HUDEP-2 (cell line): ENCODE results near the gene KCNK2.

Source experiments
- DNase-seq, 76 experiments: peaks; one replicate each; lab custom pipeline; 2025; ENCODE audit not compliant: unreplicated experiment in 76 of 76; lab: John Stamatoyannopoulos, UW

The KCNK2 gene, protein sequence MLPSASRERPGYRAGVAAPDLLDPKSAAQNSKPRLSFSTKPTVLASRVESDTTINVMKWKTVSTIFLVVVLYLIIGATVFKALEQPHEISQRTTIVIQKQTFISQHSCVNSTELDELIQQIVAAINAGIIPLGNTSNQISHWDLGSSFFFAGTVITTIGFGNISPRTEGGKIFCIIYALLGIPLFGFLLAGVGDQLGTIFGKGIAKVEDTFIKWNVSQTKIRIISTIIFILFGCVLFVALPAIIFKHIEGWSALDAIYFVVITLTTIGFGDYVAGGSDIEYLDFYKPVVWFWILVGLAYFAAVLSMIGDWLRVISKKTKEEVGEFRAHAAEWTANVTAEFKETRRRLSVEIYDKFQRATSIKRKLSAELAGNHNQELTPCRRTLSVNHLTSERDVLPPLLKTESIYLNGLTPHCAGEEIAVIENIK

DNA sequence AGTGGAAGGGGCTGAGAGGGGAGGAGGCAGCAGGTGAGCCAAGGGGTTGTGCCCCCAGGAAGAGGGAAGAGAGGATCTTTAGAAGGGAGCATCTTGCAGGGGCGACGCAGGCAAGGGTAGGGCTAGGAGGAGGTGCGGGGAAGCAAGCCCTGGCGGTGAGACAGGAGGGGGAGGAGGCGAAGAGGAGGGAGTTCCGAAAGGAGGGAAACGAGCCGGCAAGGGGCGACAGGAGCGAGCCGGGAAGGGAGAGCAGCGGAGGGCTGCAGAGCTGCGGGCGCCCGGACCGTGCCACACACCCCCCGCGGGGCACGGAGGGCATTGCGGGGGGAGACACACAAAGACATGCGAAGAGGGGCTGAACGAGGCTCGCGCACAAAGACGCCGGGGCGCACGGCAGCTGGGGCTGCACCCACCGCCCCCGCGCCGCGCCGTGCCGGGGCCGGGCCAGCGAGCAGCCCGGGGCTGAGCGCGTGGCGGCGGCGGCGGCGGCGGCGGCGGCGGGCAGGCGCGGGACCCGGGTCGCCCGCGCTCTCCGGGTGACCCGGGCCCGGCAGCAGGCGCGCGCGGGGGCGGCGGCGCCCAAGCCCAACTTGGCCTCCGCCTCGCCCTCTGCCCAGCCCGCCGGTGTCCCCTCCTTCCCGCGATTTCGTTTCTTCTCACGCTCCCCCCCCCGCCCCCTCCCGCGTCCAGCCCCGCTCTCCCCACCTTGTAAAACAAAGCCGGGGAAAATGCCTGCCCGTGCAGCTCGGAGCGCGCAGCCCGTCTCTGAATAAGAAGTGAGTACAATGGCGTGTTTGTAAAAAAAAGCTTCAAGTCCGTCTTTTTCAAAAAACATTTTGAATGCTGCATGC is at the start of gene KCNK2:
KCNK2 (plus strand) TSS at position 206 of the 851 bp plus-strand sequence. CDS start 649 bp downstream, outside the sequence.
- no peak for DNase-seq

DNA sequence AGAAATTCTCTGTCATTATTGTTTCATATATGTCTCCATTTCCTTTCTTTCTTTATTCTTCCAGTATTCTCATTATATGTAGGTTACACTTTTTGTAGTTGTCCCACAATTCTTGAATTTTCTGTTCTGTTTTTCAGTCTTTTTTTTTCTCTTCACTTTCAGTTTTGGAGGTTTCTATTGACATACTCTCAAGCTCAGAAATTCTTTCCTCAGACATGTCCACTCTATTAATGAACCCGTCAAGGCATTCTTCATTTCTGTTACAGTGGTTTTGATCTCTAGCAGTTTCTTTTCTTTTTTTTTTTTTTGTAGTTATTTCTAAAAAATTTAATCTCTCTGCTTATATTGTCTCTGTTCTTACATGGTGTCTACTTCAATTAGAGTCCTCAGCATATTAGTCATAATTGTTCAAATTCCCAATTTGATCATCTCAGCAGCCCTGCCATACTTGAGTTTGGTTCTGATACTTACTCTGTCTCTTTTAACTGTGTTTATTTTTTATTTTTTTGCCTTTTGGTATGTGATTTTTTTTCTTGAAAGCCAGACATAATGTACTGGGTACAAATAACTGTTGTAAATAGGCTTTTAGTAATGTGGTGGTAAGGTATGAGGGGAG is 49.5 kb upstream of the KCNK2 start:
- DNase-seq = no peak

DNA sequence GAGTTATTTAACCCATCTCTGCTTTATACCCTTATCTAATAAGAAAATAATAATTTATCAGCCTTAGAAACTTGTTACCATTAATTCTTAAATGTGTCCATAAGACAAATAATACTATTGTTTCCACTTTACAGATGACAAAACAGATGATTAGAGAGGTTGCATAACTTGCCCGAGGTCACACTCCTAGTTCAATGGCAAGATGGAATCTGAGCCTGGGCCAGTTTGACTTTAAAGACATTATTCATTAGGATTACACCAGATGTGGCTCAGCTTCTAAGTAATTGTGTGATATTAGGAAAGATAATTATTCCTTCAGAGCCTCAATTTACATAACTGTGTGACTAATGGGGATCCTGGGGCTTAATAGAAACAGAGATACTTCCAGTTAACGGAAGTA is 42.3 kb upstream of the KCNK2 start:
- no peak for DNase-seq

DNA sequence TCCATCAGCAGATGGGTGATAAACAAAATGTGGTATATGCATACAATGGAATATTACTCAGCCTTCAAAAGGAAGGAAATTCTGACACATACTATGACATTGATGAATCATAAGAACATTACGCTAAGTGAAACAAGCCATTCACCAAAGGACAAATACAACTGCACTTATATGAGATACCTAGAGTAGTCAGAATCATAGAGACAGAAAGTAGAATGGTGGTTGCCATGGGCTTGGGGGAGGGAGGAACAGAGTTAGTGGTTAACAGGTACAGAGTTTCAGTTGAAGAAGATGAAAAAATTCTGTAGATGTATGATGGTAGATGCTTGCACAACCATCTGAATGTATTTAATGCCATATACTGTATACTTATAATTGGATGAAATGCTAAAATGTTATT is 39.1 kb upstream of the KCNK2 start:
- no peak for DNase-seq

DNA sequence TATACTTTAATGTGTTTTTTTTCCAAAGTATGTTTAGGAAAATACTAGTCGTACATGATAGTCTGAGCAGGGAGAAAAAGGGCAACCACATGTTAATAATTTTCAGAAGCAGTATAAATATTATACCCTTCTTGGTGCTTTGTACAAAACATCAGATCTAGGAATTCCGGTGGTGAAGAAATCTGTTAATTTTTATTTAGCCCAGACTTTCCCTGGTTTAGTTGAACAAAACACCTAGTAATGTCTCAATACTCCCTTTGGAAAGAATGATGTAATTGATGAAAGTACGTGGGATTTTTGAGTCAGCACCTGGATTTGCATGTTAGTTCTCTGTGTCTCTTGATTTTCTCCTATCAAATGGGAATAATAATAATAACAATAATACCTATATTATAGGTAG is 38.4 kb upstream of the KCNK2 start:
- no peak for DNase-seq

DNA sequence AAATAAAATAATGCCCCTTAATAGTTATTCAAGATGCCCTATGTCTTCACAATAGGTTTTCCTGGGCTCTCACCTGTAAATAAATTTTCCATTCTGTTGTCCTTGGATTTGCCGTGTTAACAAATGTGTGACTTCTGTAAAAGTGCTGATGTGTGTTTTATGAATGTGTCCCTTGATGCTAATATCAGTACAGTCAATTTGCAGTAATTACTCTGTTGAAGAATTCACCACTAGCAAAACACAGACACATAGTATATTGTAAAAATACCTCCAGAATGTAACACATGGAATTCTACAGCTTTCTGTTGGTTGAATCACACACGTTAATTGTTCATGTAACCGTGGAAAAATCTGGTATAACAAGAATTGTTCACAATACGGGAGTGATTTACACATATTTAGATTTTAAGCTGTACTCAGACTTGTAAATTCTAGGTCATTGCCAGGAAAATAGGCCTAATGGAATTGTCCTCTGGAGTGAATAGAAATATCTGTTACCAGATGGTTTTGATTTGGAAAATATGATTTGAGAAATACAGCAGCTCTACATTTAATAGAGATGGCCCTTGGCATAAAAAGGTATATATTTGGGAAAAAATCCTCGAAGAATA is 36.7 kb upstream of the KCNK2 start:
- no peak for DNase-seq

DNA sequence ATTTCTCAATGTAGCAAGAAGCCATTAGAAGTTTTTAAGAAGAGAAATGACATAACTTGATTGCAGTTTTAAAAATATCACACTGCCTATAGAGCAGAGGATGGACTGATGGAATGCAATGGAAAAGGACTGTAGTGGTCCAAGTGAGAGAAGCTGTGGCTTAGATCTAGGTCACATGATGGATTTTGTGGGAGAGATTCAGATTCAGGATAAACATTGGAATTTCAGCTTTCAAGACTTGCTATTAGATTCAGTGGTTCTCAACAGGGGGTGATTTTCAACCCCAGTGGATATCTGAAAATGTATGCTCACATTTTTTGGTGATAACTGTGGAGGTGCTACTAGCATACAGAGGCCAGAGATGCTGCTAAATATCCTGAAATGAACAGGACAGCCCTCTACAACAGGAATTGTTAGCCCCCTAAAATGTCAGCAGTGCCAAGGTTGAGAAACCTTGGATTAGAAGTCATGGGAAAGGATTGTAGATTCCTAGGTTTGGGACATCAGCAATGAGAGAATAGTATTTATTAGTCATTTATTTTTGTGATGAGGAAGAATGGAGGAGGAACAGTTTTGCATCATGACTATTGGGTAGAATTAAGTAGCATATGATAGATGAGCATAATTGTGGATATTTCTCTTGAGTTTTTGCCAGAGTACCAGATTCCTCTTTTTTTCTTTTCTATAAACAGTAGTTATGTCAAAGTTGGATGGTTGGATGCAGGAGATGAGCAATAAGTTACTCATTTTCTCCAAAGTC is 30.1 kb upstream of the KCNK2 start:
- DNase-seq = no peak

DNA sequence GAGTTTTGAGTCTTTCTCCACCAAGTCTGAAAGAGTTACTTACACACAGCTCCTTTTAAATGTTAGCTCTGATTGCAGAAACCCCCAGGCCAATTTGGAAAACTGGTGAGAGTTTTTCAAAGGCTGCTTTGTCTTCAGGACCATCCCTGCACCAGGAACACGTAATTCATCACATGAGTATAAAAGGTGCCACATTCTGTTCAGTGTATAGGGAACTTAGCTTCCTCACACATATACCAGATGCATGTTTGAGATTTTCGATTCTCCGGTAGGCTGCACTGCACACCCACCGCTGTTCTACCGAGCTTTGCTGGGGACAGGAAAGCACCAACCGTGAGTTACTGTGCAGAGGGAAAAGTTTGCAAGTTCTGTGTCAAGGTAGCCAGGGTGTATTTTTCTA is 28.3 kb upstream of the KCNK2 start:
- DNase-seq = no peak

DNA sequence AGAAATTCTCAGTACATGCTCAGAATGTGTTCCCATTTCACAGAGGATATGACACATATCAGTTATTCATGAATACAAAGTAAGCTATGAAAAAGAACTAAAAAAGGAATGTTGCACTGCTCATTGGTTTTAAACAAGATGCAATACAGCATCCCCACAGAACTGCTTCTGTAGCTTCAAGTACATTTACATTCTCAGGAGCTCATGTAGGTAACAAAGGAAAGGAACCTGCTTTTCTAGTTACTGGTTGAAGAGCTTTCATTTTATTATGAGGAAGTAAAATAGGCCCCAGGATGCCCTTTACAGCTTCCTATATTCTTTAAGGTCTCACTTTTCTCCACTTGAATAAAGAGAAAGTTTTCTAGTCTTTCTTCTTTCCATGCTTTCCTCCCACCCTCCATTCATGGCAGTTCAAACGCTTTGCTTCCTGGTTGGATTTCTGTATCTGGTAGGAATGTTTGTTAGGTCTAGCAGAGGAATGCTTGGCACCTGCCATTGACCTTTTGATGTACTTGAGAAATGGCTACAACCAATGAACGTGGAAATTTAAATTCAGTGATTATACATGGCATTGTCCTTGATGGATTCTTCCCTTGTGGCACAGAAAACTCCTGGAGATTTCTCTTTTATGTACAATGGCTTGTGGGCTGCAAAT is 27.1 kb upstream of the KCNK2 start:
- no peak for DNase-seq

DNA sequence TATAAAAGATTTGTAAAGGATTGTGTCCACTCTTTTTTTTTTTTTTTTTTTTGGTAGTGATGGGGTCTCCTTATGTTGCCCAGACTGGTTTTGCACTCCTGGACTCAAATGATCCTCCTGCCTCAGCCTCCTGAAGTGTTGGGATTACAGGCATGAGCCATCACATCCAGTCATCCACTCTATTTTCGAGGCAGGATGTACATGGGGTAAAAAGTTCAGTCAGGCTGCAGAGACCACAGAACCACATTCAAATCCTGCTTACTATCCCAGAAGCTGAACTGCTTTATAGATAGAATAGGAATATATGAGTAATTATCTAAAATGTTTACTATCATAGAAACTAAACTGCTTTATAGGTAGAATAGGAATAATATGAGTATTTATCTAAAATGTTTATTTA is 26.0 kb upstream of the KCNK2 start:
- DNase-seq = no peak

DNA sequence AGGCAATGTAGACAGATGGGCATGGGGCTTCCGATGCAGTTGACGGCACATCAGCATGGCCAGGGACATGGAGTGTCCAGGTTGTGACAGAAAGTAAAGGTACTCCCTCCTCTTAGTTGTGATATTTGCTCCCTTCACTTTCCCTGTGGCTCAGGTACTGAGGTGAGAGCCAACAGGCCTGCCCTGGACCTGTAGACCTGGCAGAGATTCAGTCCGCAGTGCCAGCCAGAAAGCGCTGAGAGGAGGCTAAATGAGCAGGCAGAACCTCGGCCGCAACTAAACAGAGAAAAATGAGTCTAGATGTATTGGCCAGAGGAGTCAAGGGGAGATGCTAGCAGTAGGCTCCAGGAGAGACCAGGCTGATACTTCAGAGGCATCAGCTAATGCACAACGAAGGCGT is 22.6 kb upstream of the KCNK2 start:
- no peak for DNase-seq

DNA sequence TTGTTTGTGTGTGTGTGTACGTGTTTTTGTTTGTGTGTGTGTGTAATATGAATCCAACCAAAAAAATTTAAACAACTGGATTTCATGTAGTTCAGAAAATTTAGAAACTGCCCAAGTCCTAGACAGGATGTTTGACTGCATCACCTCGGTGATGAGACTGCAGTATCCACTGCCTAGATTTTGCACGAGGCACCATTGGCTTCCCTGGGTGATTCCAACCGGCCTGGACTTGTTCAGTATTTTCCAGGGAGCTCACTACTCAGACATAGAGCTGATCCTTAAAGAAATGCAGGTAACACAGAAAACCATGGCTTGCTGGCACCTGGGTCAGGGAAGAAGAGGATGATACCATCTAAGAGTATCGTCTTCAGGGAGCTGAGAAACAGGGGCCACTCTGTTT is 18.2 kb upstream of the KCNK2 start:
- DNase-seq = no peak

DNA sequence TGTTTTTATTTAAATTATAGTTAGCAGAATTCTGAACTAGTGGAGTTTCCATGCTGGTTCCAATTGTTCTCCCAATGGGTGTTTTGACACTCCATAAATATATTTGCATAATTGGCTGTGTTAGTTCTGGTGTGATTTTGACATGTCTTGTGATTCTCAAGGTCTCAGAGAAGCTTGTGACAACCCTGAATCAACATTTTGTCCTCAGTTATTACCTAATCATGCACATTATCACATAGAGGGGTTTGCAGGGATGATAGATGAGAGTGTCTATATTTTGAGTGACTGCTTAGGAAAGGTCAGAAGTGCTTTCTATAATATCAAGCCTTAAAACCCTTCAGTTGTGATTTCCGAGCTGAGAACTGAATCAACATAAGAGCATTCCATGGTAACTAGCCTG is 11.5 kb upstream of the KCNK2 start:
- no peak for DNase-seq

DNA sequence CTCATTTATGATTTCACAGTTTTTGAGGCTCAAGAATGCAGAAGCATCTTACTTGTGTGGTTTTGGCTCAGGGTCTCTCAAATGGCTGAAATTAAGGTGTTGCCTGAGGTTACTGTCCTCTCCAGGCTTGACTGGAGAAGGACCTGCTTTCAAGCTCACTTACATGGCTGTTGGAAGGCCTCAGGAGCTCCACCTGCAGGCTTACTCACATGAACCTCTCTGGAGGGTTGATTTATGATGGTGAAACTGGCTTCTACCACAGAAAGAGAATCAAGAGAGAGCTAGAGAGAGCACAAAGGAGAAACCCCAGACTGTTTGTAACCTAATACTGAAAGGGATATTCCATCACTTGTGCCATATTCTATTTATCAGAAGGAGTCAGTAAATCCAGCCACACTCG is 6.2 kb upstream of the KCNK2 start:
- DNase-seq = peak in 27 of 76 experiments; percentile 1 to 47 (median 11)

DNA sequence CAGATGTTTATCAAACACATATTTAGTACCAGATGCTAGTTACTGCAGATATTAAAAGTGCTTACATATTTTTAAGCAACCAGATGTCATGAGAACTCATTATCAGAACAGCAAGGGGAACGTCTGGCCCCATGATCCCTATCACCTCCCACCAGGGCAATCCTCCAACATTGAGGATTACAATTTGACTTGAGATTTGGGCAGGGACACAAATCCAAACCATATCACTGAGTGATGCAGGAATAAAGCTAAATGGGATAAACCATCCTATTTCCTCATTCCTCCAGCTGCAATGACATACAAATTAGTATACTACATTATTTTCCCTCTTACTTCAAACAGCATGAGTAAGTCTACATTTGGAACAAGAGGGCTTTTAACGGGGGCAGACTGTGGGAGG is 3.1 kb upstream of the KCNK2 start:
- DNase-seq = no peak

DNA sequence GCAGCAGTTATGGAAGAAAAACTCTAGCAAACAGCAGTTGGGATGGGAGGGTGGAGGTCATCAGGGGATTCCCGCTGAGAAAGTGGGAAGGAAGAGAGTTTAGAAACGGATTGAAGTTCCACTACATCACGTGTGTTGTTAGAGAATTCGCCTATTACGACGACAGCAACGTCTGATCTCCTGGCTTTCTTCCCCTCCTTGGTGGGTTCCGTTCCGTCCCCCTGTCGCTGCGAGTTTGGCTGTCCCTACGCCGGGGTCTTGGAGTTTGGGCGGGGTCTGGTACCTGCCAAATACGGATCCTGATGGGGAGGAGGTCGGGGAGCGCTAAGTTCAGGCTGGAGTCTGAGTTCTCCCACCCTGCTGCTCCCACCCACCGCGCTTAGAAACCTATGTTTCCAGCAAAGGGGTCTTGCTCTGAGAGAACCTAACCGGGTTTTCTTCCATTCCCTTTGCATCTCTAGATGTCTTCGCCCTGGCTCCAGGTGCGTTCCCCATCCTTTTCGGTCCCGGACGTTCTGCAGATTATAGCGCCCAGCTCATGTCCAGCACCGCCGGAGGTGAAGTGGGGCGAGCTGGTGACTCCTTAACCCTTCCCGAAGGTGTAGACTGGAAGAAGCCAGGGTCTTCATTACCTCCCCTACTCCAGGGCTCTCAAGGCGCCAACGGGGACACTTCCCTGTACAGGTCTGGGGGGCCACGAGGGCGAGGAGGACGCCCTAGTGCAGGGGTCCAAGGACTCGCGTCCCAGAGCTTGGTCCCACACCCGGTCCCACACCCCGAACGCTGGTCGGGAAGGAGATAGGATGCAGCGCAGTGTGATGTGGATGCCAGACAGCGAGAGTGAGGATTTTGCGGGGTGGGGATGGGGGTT is 641 bp upstream of the KCNK2 start:
- no peak for DNase-seq

DNA sequence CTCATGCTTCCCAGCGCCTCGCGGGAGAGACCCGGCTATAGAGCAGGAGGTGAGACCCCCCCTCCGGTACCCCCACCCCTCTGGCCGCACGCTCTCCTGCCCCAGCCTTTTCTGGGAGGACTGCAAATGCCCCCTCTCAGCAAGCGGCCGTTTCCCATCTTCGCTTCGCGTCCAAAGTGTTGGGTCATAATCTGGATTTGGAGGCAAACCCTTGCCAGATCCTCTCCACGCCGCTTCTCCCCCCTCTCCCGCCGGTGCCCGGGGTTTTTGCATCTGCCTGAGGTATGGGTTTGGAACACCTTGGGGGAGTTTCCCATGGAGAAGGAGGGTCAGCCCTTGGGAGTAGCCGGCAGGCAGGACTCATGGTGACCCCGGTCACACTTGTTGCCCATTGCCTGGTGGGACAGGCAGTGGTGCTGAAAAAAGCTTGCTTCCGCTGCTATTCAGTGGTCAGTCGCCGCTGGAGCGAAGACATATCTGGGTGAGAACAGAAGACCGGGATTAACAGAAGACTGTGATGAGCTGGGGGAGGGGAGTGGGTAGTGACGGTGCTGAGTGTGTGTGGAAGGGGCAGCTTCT is 935 bp downstream of the KCNK2 start:
- DNase-seq = peak in 1 of 76 experiments; percentile 2

DNA sequence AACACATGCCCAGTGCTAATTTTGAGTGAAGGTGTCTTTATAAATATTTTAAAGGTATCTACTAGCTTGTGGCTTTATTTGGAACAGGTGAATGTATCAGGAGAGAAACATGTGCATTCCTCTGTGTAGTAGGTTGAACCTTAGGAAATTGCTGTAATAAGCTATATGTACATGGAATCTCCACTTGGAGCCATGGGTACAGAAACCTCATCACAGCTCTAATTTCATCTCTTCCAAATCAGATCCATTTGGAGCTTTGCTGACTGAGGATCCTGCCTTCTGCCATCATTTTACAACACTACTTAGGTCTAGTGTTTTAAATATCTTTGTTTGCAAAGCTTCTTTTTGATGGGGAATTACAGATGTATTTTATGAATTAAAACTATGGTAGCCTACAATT is 2.1 kb downstream of the KCNK2 start:
- DNase-seq = no peak

DNA sequence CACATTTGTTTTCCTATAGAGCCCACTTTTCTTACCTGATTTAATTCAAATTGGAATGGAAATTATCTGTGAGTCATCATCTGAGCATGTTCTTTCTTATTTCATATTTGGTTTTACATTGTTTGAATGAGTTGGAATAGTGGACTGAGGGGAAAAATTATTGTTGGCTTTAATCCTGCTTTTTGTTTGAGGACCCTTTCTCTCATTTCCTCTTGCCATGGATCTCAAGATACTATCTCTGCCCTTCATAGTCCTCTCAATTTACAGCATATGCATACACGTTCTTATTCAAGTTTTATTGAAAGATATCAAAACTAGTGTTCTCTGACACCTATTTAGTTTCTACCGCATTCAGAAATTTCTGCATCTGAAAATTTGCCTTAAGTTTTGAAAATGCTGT is 5.1 kb downstream of the KCNK2 start:
- no peak for DNase-seq
